CMK (cell line): ENCODE results near the gene ONECUT1.

Experiments
- DNase-seq: peaks from one replicate; pipeline ENCODE4 v3.0.0-alpha.2; 2010; ENCODE audit warnings: low read depth

The ONECUT1 gene

DNA sequence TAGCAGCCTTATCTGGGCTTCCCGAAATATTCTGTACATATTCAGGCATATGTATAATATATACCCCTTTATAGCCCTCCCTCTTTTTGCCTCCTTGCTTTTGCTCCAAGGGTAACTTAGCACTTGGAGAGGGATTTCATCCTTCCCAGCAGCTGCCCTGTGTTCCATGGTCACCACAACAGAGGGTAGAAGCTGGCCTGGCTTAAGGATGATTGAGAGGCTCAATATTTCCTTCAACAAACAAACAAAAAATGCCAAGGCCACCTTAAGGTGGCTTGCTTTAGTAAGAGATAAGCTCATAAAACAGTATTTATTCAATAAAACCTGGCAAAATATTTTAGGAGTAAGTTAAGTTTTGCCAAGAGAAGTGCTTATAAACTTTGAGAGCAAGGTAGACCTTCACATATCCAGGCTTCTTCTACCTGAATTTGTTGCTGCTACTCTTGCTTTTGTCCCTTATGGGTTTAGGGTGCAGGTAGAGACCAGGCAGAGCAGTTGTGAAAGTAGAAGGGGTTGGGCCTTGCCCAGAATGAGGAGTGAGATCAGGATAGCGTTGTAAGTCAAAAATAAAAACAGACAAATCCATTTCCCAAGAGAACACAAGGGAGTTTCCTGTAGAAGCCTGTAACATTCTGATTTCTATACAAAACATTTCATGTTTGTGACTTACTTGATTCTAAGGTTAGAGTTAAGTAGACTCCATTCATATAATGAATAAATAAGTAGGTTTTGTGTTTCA is 58.2 kb downstream of the ONECUT1 start:
- DNase-seq, result no peak

DNA sequence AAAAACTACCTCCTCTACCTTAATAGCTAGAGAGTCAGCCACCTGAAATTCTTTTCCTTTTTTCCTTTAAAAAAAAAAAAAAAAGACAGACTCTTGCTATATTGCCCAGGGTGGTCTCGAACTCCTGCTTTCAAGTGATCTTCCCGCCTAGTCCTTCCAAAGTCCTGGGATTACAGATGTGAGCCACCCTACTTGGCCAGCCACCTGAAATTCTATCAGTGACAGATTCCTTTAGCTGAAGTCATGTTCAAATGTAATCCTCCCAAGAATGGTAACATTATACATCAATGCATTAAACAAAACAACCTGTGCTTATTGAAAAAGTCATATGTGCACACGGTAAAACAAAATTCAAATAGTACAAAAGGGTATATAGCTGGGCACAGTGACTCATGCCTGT is 59.1 kb downstream of the ONECUT1 start:
- DNase-seq, result no peak

DNA sequence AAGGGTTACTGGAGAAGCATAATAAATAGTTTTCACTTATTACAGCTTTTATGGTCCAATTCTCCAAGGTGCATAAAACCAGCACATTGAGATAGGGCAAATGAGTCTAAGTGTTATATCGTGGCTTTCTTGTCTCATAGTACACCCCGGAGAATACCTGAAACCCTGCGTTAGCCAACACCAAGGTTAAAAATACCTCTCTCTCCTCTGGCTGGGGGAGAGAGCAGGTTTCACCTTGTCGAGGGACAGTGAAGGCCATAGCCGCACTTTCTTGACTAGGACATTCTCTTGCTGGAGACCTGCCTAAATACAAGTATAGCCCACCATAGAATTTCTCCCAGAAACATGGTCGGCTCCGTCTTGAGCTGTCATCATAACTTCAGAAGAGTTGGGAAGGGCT is 59.5 kb downstream of the ONECUT1 start:
- DNase-seq, result no peak

DNA sequence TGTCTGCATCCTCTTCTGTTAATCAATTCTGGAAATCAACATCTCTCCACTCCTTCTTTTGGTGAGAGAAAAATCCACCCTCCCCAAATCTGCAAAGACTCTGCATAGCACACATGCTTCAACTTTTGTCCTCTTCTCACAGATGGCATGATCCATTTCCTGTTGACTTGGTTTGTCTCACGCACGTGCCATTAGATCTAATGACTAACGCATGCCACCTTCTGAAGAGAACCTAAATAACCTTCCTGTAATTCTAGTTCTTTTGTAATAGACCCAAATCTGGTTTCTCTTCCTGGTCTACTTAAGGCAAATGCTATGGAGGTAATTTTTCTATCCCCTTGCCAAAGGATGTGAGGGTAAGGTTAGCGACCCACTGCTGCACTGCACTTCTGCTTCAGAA is 60.0 kb downstream of the ONECUT1 start:
- no peak for DNase-seq

DNA sequence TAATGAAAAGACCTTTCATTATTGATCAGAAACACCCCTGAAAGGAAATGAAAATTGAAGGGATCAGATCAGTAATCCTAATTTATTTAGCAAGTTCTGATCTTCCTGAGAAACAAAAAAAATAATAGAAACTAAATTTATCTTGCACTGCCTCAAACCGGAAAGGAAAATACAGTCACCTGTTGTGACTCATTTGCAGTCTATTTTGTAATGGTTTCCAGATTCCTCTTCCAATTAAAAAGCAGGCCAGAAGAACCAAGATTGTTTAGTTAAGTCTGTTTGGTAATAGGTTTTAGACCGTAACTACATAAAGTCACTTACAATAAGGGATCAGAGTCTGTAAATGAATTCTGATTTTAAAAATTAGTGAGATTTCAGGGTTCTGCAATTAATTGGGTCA is 61.2 kb downstream of the ONECUT1 start:
- no peak for DNase-seq

DNA sequence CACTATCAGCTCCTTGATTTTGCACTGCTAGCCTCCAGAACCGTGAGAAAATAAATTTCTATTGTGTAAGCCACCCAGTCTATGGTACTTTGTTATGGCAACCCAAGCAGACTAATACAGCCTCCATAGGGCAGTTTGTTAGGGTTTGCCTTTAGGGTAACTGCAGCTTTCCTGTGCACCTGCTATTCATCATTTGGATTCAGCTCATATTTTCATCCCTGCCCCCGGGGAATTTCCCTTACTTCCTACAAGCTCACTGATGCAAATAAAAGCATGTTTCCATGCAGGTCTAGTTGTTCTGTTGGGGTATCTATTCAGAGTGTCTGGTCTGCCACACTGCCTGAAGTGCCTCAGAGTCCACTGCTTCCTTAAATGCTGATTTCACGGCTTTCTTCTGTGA is 62.3 kb downstream of the ONECUT1 start:
- no peak for DNase-seq

DNA sequence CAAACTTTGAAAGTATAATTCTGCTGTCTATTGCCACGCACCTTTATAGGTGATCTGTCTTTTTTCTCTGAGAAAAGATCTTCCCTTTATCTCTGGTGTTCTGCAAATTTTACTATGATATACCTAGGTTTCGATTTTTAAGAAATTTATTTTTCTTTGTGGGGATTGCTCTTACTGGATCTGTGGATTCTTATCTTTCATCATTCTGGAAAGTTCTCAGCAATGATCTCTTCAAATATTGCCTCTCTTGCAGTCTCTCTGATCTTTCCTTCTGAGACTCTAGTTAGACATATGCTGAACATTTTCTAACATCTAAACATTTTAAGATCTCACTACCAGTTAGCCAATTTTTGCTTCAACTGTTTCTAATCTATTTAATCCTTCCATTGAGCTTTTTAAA is 63.9 kb downstream of the ONECUT1 start:
- DNase-seq, result no peak

DNA sequence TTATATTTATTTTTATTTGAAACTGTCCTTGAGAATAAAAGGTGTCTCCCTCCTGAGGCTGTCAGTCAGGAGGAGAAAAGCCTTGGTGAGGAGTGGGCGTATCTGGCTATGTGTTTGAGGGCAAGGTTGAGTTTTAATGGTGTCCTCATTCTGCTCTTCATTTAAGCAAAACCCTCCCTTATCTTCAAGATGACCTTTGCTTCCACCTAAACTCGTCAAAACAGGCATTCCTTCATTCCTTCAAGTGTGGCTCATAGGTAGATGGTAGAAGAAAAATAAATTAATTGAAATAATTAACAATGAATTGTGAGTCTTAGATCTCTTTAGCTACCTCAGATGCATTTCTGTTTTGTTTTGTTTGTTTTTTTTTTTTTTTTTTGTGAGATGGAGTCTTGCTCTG is 71.6 kb downstream of the ONECUT1 start:
- DNase-seq, result no peak

DNA sequence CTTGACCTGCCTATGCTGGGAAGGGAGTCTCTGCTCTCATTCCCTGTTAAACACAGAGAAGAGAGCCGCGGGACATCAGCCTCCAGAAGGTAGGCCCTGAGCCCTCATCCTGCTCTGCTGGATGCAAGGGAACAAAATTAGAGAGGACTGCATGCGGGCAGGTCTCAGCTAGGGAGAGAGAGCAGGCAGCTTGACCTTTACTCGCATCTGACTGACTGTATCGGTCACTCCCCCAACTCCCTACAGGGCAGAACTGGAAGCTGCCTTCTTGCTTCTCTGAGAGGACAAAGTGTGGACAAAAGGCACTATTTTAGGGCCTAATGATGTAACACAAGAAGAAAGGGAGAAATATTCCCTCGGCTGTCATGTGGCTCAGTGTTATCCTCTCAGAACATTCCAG is 72.2 kb downstream of the ONECUT1 start:
- no peak for DNase-seq

DNA sequence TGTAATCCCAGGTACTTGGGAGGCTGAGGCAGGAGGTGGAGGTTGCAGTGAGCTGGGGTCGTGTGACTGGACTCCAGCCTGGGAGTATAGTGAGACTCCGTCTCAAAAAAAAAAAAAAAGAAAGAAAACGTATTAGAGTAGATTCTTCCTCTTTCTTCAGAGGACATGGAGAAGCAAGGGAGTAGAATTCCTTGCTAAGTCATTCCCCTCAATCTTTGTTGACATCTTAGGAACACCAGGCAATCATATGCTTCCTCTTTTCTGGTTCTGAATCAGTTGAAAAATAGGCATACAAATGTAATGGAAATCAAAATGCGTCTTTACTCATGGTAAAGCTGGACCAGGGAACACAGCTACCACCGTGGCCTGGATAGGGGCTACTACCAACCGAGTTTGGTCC is 72.7 kb downstream of the ONECUT1 start:
- no peak for DNase-seq

DNA sequence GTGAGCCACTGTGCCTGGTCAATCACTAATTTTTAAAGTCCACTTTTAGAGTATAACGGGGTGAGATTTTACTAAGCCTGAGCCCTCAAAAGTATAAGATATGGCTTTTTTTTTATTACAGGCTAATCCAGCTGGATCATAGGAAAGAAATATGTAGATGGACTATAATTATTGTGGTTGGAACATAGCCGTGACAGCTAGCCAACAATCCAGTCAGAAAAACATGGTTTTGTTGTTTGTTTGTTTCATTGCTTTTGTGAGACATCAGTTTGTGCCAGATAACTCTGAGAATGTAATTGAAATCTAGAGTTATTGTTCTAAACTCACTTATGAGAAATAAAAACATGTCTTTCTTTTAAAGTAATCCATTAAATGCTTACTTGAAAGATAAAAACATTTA is 73.6 kb downstream of the ONECUT1 start:
- no peak for DNase-seq

DNA sequence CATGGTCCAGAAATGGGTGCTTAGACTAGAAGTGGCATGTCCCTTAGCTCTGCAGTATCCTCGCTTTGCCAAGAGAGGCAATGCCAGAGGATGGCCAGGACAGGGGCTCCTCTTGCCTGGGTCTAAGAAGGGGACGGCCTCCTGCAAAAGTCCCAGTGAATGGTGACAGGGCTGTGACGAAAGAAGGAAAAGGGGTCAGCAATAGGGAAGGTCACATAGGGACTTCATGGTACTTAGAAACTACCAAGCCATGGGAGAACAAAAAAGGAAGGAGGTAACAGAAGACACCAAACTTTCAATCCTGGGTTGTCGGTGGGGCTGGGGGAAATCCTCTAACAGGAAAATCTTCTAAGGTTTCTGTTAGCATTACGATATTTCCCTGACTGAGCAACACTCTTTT is 74.7 kb downstream of the ONECUT1 start:
- no peak for DNase-seq

DNA sequence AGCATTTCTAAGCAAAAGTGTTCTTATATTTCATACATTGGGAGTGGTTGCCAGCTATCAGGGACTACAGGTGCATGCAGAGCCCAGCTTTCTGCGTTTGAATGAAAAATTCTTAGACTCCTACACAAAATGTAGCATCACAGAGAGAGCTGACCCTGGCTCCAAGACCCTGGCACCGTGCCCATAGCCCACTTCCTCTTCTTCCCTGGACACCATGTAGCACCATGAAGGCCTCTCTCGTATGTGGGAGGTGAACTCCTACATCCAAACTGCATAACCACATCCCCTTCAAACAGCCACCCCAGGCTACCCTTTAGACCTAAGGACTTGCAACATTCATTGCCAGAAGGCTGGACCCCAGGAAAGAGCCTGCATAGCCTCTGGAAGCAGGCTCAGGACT is 75.2 kb downstream of the ONECUT1 start:
- DNase-seq, result no peak

DNA sequence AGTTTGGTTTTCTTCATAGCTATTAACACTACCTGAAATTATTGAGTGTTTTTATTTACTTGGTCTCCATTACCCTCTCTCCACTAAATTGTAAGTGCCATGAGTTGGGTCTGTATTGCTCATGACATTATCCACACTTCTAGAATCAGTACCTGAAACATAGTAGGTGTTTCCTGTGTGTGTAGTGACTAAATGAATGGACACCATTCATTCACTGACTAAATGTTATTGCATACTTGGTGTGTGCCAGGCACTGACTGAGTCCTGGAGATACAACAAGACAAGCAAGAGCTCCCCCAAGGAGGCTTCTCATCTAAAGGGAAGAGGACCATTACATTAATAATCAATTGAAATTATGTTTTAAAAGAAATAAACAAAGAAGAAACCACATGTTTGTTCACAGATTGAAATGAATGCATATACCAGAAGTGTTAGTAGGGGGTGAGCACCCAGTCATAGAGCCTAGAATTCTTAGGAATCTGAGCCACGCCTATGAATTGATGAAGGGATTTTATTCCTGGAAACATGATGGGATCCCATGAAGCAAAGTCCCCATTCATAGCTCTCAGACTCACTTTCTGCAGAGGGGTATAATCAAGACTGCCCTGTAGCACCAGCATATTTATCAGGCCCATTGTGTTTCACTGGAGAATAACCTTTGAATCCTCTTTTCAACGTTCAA is 79.3 kb downstream of the ONECUT1 start:
- no peak for DNase-seq

DNA sequence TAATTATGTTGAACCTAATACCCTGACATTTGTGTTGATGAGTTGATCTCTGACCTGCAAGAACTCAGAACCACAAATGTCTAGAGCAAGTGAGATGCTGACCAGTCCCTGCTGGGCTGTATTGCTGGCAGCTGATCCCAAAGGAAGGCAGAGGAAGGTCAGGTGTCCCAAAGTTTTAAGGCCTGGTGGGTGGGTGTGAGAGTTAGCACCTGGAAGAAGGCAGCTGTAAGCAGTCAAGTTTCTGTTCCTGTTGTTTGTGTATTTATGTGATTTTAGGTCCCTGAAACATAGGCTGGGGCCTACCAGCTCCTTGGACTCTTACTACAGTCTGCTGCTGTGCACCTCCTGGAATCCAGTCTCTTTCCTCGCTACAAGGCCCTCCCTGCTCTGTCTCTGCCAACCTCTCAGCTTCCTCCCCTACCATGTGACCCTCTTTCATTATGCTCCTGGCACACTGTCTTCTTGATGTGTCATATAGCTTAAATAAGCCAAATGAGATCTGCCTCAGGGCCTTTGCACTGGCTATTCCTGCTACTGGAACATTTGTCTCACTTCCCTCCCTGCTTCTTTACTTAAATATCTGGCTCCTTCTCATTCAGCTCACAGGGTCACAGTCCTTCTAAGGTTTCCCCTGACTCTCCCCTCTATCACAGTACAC is 80.0 kb downstream of the ONECUT1 start:
- no peak for DNase-seq

DNA sequence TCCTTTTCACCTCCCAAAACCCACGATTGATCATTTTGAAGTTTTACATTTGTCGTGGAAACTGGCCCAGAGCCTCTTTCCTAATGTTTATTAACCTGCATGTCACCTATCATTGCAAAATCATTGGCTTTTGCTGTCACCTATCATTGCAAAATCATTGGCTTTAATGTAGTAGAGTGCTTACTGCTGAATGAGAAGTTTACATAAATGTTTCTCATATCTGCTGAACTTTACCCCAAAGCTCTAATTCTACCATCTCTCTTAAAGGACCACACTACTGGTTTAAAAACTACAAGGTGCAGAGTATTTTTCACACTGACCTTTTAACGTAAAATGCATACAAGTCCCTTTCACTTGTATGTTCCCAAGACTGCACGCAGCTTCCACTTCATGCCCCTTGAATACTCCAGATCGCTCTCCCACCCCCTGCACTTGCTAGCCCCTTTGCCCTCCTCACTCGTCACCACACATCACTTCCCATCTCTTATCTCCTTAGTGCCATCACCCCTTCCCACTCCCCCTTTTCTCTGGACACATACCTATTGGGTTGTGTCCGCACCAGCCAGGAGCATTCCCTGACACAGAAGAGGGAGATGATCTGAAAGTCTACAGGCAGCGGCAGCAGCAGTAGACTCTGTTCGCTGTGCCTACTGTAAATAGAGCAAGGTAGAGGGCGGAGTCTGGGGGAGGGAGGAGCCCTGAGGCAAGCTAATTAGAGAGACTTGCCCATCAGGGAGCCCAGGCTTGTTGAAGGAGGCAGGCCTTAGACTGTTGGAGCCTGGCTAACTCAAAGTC is 80.8 kb downstream of the ONECUT1 start:
- no peak for DNase-seq
